ENCODE data around the gene STX8.

The STX8 gene

GRCh38 chr17:9342225-9342624, 233.4 kb downstream of the STX8 start:
- no peak for TF ChIP-seq GATA2 (IDR thresholded peaks at IDR 0.05; ENCODE audit: low read depth, low read length)
- TF ChIP-seq GATA3 (IDR thresholded peaks at IDR 0.05; ENCODE audit: low read depth, low read length), result no peak

GRCh38 chr17:9339958-9340357, 235.7 kb downstream of the STX8 start:
- TF ChIP-seq GATA2 (IDR thresholded peaks at IDR 0.05; ENCODE audit: low read depth, low read length) (no peak), GATA3 (IDR thresholded peaks at IDR 0.05; ENCODE audit: low read depth, low read length) (no peak)

- TF ChIP-seq GATA2 (IDR thresholded peaks at IDR 0.05; ENCODE audit: low read depth, low read length) (no peak), GATA3 (IDR thresholded peaks at IDR 0.05; ENCODE audit: low read depth, low read length) (no peak)
These were observed 238.8 kb downstream of the STX8 start for GRCh38 chr17:9336817-9337216.

- TF ChIP-seq GATA2 (IDR thresholded peaks at IDR 0.05; ENCODE audit: low read depth, low read length) (no peak), GATA3 (IDR thresholded peaks at IDR 0.05; ENCODE audit: low read depth, low read length) (no peak)
These were observed 240.8 kb downstream of the STX8 start for GRCh38 chr17:9334536-9335446.

GRCh38 chr17:9332132-9332494, 243.5 kb downstream of the STX8 start:
- TF ChIP-seq GATA2 (IDR thresholded peaks at IDR 0.05; ENCODE audit: low read depth, low read length) (no peak), GATA3 (IDR thresholded peaks at IDR 0.05; ENCODE audit: low read depth, low read length) (no peak)

GRCh38 chr17:9331279-9332131, 244.1 kb downstream of the STX8 start:
- TF ChIP-seq GATA2 (IDR thresholded peaks at IDR 0.05; ENCODE audit: low read depth, low read length) (no peak), GATA3 (IDR thresholded peaks at IDR 0.05; ENCODE audit: low read depth, low read length) (no peak)

- no peak for TF ChIP-seq GATA2 (IDR thresholded peaks at IDR 0.05; ENCODE audit: low read depth, low read length)
- no peak for TF ChIP-seq GATA3 (IDR thresholded peaks at IDR 0.05; ENCODE audit: low read depth, low read length)
These were observed 244.9 kb downstream of the STX8 start for GRCh38 chr17:9330611-9331271.

- TF ChIP-seq GATA3 (IDR thresholded peaks at IDR 0.05; ENCODE audit: low read depth, low read length) (no peak), GATA2 (IDR thresholded peaks at IDR 0.05; ENCODE audit: low read depth, low read length) (no peak)
These were observed 245.5 kb downstream of the STX8 start for GRCh38 chr17:9330141-9330540.

GRCh38 chr17:9329251-9329921, 246.2 kb downstream of the STX8 start:
- no peak for TF ChIP-seq GATA2 (IDR thresholded peaks at IDR 0.05; ENCODE audit: low read depth, low read length)

- TF ChIP-seq GATA3 (IDR thresholded peaks at IDR 0.05; ENCODE audit: low read depth, low read length) (no peak), GATA2 (IDR thresholded peaks at IDR 0.05; ENCODE audit: low read depth, low read length) (no peak)
These were observed 250.8 kb downstream of the STX8 start for GRCh38 chr17:9324864-9325263.

GRCh38 chr17:9322326-9322725, 253.3 kb downstream of the STX8 start:
- TF ChIP-seq GATA3 (IDR thresholded peaks at IDR 0.05; ENCODE audit: low read depth, low read length) (no peak), GATA2 (IDR thresholded peaks at IDR 0.05; ENCODE audit: low read depth, low read length) (no peak)

- TF ChIP-seq GATA3 (IDR thresholded peaks at IDR 0.05; ENCODE audit: low read depth, low read length) (no peak), GATA2 (IDR thresholded peaks at IDR 0.05; ENCODE audit: low read depth, low read length) (no peak)
These were observed 253.7 kb downstream of the STX8 start for GRCh38 chr17:9321890-9322289.

- no peak for TF ChIP-seq GATA2 (IDR thresholded peaks at IDR 0.05; ENCODE audit: low read depth, low read length)
- TF ChIP-seq GATA3 (IDR thresholded peaks at IDR 0.05; ENCODE audit: low read depth, low read length), result no peak
These were observed 260.3 kb downstream of the STX8 start for GRCh38 chr17:9315360-9315759.

- no peak for TF ChIP-seq GATA2 (IDR thresholded peaks at IDR 0.05; ENCODE audit: low read depth, low read length)
These were observed 262.3 kb downstream of the STX8 start for GRCh38 chr17:9313346-9313745.

Measured in SH-SY5Y (cell line).